ENCODE measurements around the gene GID4. TPM values are rescaled to one million over a fixed set of nuclear protein-coding genes. Genes with fewer than 3 reads are reported as not detected.

The GID4 gene
- total RNA-seq, 5 donors from 2014 or later (not counting 1 experiment from before 2014, with no cell fraction given): 7.9 to 12.3 (median 10.0) TPM

- DNase-seq (no peak), ATAC-seq (replicated peaks in 1 of 4) (no peak)
- H3K36me3 ChIP-seq (ENCODE audit: control insufficient read depth in 2 of 2, extremely low read depth in 1 of 2, insufficient read depth in 1 of 2, low read length in 1 of 2): peaks cover 5 to 13% of the 10 kb centered on the region in 2 donors
- no peaks in the 10 kb centered on the region for H3K27me3 Mint-ChIP-seq
- H3K4me3 Mint-ChIP-seq: no peak overlapping the region
- H3K9me3 ChIP-seq: no peaks in the 10 kb centered on the region
- no peaks in the 10 kb centered on the region for H3K4me1 ChIP-seq (ENCODE audit: control insufficient read depth in 1 of 2, extremely low read depth in 1 of 2, insufficient read depth in 2 of 2, low read length in 2 of 2)
- H3K27ac Mint-ChIP-seq: no peak overlapping the region
- H3K4me1 Mint-ChIP-seq: no peaks in the 10 kb centered on the region
- ChIA-PET POLR2A (no interaction called here), CTCF (no interaction called here)
- H3K27me3 ChIP-seq (replicated peaks in 1 of 2; ENCODE audit: control insufficient read depth in 2 of 2, extremely low read depth in 1 of 2, insufficient read depth in 2 of 2, low read length in 1 of 2): no peaks in the 10 kb centered on the region
- no peaks in the 10 kb centered on the region for H3K9me3 Mint-ChIP-seq
- H3K36me3 Mint-ChIP-seq: peaks cover 25% of the 10 kb centered on the region
- WGBS (ENCODE audit: insufficient coverage): 89% methylated on average over 4 of the region's 5 CpGs
- no peak overlapping the region for H3K27ac ChIP-seq (ENCODE audit: low read length)
- no peak overlapping the region for H3K4me3 ChIP-seq (ENCODE audit: control insufficient read depth in 1 of 2, extremely low read depth in 1 of 2, low read length in 1 of 2)
These were observed 23.6 kb upstream of the GID4 start for GRCh38 chr17:18015593-18015992.

GRCh38 chr17:18016426-18016825 is 22.8 kb upstream of the GID4 start:
- ChIA-PET CTCF (interaction anchor here in 1 of 2 donors (0.6 to 0.7 kb wide), 2 partner anchors 72 to 498 kb away, joined by 3 to 4 read pairs; no protein-coding TSS in a partner anchor), POLR2A (no interaction called here)
- WGBS (ENCODE audit: insufficient coverage): over 99% methylated on average over 8 of the region's 12 CpGs
- Mint-ChIP-seq H3K4me1 (no peaks in the 10 kb centered on the region), H3K27ac (no peak overlapping the region), H3K27me3 (no peaks in the 10 kb centered on the region), H3K4me3 (no peak overlapping the region), H3K9me3 (no peaks in the 10 kb centered on the region), H3K36me3 (peaks cover 23% of the 10 kb centered on the region)
- ATAC-seq (replicated peaks in 1 of 4) (no peak), DNase-seq (no peak)
- Histone ChIP-seq H3K4me3 (ENCODE audit: control insufficient read depth in 1 of 2, extremely low read depth in 1 of 2, low read length in 1 of 2) (no peak overlapping the region), H3K4me1 (ENCODE audit: control insufficient read depth in 1 of 2, extremely low read depth in 1 of 2, insufficient read depth in 2 of 2, low read length in 2 of 2) (no peaks in the 10 kb centered on the region), H3K27ac (ENCODE audit: low read length) (no peak overlapping the region), H3K36me3 (ENCODE audit: control insufficient read depth in 2 of 2, extremely low read depth in 1 of 2, insufficient read depth in 1 of 2, low read length in 1 of 2) (peaks cover 12 to 18% of the 10 kb centered on the region in 2 donors), H3K27me3 (replicated peaks in 1 of 2; ENCODE audit: control insufficient read depth in 2 of 2, extremely low read depth in 1 of 2, insufficient read depth in 2 of 2, low read length in 1 of 2) (no peaks in the 10 kb centered on the region), H3K9me3 (no peaks in the 10 kb centered on the region)

- POLR2A ChIA-PET: interaction anchor here in 1 of 2 donors (0.6 kb wide), 1 partner anchor 11 kb away, joined by 3 read pairs; no protein-coding TSS in a partner anchor
- Histone ChIP-seq H3K9me3 (no peaks in the 10 kb centered on the region), H3K27me3 (replicated peaks in 1 of 2; ENCODE audit: control insufficient read depth in 2 of 2, extremely low read depth in 1 of 2, insufficient read depth in 2 of 2, low read length in 1 of 2) (no peaks in the 10 kb centered on the region), H3K4me1 (ENCODE audit: control insufficient read depth in 1 of 2, extremely low read depth in 1 of 2, insufficient read depth in 2 of 2, low read length in 2 of 2) (no peaks in the 10 kb centered on the region), H3K4me3 (ENCODE audit: control insufficient read depth in 1 of 2, extremely low read depth in 1 of 2, low read length in 1 of 2) (no peak overlapping the region), H3K36me3 (ENCODE audit: control insufficient read depth in 2 of 2, extremely low read depth in 1 of 2, insufficient read depth in 1 of 2, low read length in 1 of 2) (peaks cover 18 to 20% of the 10 kb centered on the region in 2 donors), H3K27ac (ENCODE audit: low read length) (no peak overlapping the region)
- CTCF ChIA-PET: no interaction called here
- Mint-ChIP-seq H3K27ac (peak overlapping the region in 1 of 2 donors; percentile 39), H3K27me3 (no peaks in the 10 kb centered on the region), H3K36me3 (peaks cover 19% of the 10 kb centered on the region), H3K4me3 (no peak overlapping the region), H3K4me1 (no peaks in the 10 kb centered on the region), H3K9me3 (no peaks in the 10 kb centered on the region)
- ATAC-seq (replicated peaks in 1 of 4) (no peak), DNase-seq (no peak)
- no CpG with 5 or more reads among the region's 3 CpGs for WGBS (ENCODE audit: insufficient coverage)
These were observed 21.2 kb upstream of the GID4 start for GRCh38 chr17:18017958-18018357.

GRCh38 chr17:18018411-18018921 is 20.7 kb upstream of the GID4 start:
- ATAC-seq (replicated peaks in 1 of 4) (no peak), DNase-seq (no peak)
- H3K27ac ChIP-seq (ENCODE audit: low read length): no peak overlapping the region
- Mint-ChIP-seq H3K36me3 (peaks cover 15% of the 10 kb centered on the region), H3K4me1 (no peaks in the 10 kb centered on the region), H3K27ac (no peak overlapping the region), H3K9me3 (no peaks in the 10 kb centered on the region), H3K4me3 (no peak overlapping the region), H3K27me3 (no peaks in the 10 kb centered on the region)
- H3K27me3 ChIP-seq (replicated peaks in 1 of 2; ENCODE audit: control insufficient read depth in 2 of 2, extremely low read depth in 1 of 2, insufficient read depth in 2 of 2, low read length in 1 of 2): no peaks in the 10 kb centered on the region
- ChIA-PET CTCF (no interaction called here), POLR2A (interaction anchor here in 1 of 2 donors (0.6 kb wide), 1 partner anchor 11 kb away, joined by 3 read pairs; no protein-coding TSS in a partner anchor)
- H3K4me3 ChIP-seq (ENCODE audit: control insufficient read depth in 1 of 2, extremely low read depth in 1 of 2, low read length in 1 of 2): no peak overlapping the region
- H3K9me3 ChIP-seq: no peaks in the 10 kb centered on the region
- H3K4me1 ChIP-seq (ENCODE audit: control insufficient read depth in 1 of 2, extremely low read depth in 1 of 2, insufficient read depth in 2 of 2, low read length in 2 of 2): no peaks in the 10 kb centered on the region
- WGBS (ENCODE audit: insufficient coverage): over 99% methylated on average over 11 of the region's 15 CpGs
- H3K36me3 ChIP-seq (ENCODE audit: control insufficient read depth in 2 of 2, extremely low read depth in 1 of 2, insufficient read depth in 1 of 2, low read length in 1 of 2): peaks cover 18 to 19% of the 10 kb centered on the region in 2 donors

GRCh38 chr17:18019838-18020154 is 19.4 kb upstream of the GID4 start:
- H3K4me3 ChIP-seq (ENCODE audit: control insufficient read depth in 1 of 2, extremely low read depth in 1 of 2, low read length in 1 of 2): no peak overlapping the region
- Mint-ChIP-seq H3K36me3 (peaks cover 25% of the 10 kb centered on the region), H3K27me3 (no peaks in the 10 kb centered on the region), H3K4me1 (no peaks in the 10 kb centered on the region), H3K27ac (no peak overlapping the region), H3K9me3 (no peaks in the 10 kb centered on the region), H3K4me3 (no peak overlapping the region)
- ATAC-seq (replicated peaks in 1 of 4) (no peak), DNase-seq (no peak)
- no CpG with 5 or more reads among the region's 2 CpGs for WGBS (ENCODE audit: insufficient coverage)
- no peaks in the 10 kb centered on the region for H3K4me1 ChIP-seq (ENCODE audit: control insufficient read depth in 1 of 2, extremely low read depth in 1 of 2, insufficient read depth in 2 of 2, low read length in 2 of 2)
- ChIA-PET CTCF (no interaction called here), POLR2A (no interaction called here)
- H3K27me3 ChIP-seq (replicated peaks in 1 of 2; ENCODE audit: control insufficient read depth in 2 of 2, extremely low read depth in 1 of 2, insufficient read depth in 2 of 2, low read length in 1 of 2): no peaks in the 10 kb centered on the region
- peaks cover 21 to 24% of the 10 kb centered on the region in 2 donors for H3K36me3 ChIP-seq (ENCODE audit: control insufficient read depth in 2 of 2, extremely low read depth in 1 of 2, insufficient read depth in 1 of 2, low read length in 1 of 2)
- no peaks in the 10 kb centered on the region for H3K9me3 ChIP-seq
- H3K27ac ChIP-seq (ENCODE audit: low read length): no peak overlapping the region

GRCh38 chr17:18020971-18021370 is 18.2 kb upstream of the GID4 start:
- Mint-ChIP-seq H3K4me1 (peaks cover 0 to 8% (median 6%) of the 10 kb centered on the region in 3 donors), H3K27ac (no peak overlapping the region), H3K9me3 (no peaks in the 10 kb centered on the region), H3K36me3 (peaks cover 32% of the 10 kb centered on the region), H3K27me3 (no peaks in the 10 kb centered on the region), H3K4me3 (no peak overlapping the region)
- ChIA-PET CTCF (interaction anchor here in 1 of 2 donors (0.7 kb wide), 1 partner anchor 341 kb away, joined by 3 read pairs; no protein-coding TSS in a partner anchor), POLR2A (interaction anchor here in 1 of 2 donors (0.6 kb wide), 1 partner anchor 159 kb away, joined by 19 read pairs; no protein-coding TSS in a partner anchor)
- Histone ChIP-seq H3K9me3 (no peaks in the 10 kb centered on the region), H3K4me1 (ENCODE audit: control insufficient read depth in 1 of 2, extremely low read depth in 1 of 2, insufficient read depth in 2 of 2, low read length in 2 of 2) (peaks cover 0 to 7% of the 10 kb centered on the region in 2 experiments), H3K27ac (ENCODE audit: low read length) (no peak overlapping the region), H3K27me3 (replicated peaks in 1 of 2; ENCODE audit: control insufficient read depth in 2 of 2, extremely low read depth in 1 of 2, insufficient read depth in 2 of 2, low read length in 1 of 2) (no peaks in the 10 kb centered on the region), H3K36me3 (ENCODE audit: control insufficient read depth in 2 of 2, extremely low read depth in 1 of 2, insufficient read depth in 1 of 2, low read length in 1 of 2) (peaks cover 24 to 28% of the 10 kb centered on the region in 2 donors), H3K4me3 (ENCODE audit: control insufficient read depth in 1 of 2, extremely low read depth in 1 of 2, low read length in 1 of 2) (no peak overlapping the region)
- no peak for DNase-seq
- WGBS (ENCODE audit: insufficient coverage): 100% methylated on average over 3 of the region's 6 CpGs
- no peak for ATAC-seq (replicated peaks in 1 of 4)

All from T-cell (primary cell).